Upper lobe of left lung (tissue), 4 donors: Measurements from ENCODE around the gene GALP.
"Not testable (repeated sequence)": the region's sequence is repeated elsewhere in the genome, so short reads cannot be mapped to it uniquely, and the experiment has no call there.

ENCODE experiments used
- CTCF ChIP-seq, 6 experiments: fragments of 450-650 bp in 4 of 6; fragments of 200-600 bp in 2 of 6; sonication (generic) in 2 of 6; IDR thresholded peaks; one replicate each; pipeline ENCODE4 v1.5.1; 2016 to 2019; ENCODE audit warnings: antibody characterized with exemption in 6 of 6
- POLR2A ChIP-seq, 4 donors: fragments of 450-650 bp; IDR thresholded peaks; one replicate each; pipeline ENCODE4 v1.5.1; 2016 to 2017; ENCODE audit warnings: antibody characterized with exemption in 4 of 4, mild to moderate bottlenecking in 2 of 4
- POLR2AphosphoS5 ChIP-seq, 2 donors: sonication (generic); formaldehyde crosslinking; IDR thresholded peaks; one replicate each; pipeline ENCODE4 v1.5.1; 2017; ENCODE audit warnings: antibody characterized with exemption in 2 of 2

- not testable (repeated sequence) for TF ChIP-seq POLR2AphosphoS5, CTCF, POLR2A (IDR thresholded peaks at IDR 0.05)
These were observed at the start of gene GALP for GRCh38 chr19:56175861-56176307.
